HG02642 (cell line): Measurements from ENCODE around the gene FAM20B.

Experiments
- ATAC-seq: cut with Tn5 transposase; IDR thresholded peaks from one replicate; pipeline ENCODE4 v1.9.1; 2021; ENCODE audit warnings: mild to moderate bottlenecking; ENCODE audit not compliant: unreplicated experiment, poor library complexity

The FAM20B gene

DNA sequence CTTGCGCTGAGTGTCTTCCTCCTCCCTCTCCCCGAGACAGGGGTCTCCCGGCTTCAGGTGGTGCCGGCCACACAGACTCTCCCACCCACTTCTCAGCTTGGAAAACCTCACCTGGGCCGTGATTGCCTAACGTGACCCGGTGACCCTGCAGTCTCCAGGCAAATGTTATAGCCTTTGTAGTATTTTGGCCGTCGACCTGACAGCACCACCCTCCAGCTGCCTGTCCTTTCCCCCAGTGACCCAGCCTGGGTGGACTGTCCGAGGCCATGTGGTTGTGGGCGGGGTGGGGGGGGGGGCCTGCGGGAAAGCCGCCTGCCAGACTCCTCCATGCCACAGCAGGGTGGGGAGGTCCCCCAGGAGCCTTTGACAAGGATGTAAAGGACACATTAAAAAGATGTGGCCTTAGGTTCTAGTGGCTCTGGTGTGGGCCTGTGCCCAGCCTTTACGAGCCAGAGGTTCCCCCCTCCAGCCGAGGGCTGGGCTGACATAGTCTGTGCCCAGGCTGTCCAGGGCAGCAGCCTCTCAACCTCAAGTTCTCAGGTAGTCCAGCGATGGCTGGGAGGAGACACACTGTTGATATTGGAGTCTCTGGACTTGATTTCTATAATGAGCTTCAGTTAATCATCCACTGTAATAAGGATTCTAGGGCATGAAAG lies 64.3 kb downstream of the FAM20B start:
- ATAC-seq, result no peak

DNA sequence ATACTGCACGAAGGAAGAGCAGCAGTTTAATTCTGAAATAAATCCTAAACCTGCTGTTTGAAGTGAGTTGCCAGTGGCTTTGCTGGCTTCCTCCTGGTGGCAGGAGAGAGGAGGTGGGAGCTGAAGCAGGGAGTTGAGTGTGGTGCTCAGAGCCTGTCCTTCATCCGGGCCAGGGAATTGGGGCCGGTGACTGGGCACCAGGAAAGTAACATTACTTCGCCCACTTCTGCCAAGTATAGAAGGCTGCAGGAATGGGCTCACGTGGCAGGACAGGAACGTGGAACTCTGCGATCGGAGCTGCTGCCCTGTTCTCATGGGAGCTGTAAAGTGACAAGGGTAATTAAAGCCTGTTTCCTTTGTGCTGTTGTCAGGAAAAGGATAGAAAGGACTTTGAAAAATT lies 64.8 kb downstream of the FAM20B start:
- no peak for ATAC-seq

DNA sequence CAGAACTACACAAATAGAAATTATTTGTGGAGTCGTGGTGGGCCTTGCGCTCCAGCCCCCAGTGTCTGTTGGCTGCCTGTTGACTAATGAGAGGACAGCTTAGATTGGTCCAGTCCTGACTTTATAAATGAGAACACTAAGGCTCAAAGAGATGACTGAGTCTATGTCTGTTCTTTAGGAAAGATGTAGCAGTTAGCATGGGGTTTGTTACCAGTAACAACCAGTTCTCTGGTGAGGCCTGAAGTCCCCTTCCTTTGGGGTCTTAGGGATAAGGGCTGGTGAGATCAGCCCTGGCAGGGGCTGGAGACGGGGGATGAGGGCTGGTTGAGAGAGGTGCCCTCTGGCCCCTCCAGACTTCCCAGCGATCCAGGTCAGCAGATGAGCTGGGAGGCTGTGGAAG lies 65.2 kb downstream of the FAM20B start:
- no peak for ATAC-seq

DNA sequence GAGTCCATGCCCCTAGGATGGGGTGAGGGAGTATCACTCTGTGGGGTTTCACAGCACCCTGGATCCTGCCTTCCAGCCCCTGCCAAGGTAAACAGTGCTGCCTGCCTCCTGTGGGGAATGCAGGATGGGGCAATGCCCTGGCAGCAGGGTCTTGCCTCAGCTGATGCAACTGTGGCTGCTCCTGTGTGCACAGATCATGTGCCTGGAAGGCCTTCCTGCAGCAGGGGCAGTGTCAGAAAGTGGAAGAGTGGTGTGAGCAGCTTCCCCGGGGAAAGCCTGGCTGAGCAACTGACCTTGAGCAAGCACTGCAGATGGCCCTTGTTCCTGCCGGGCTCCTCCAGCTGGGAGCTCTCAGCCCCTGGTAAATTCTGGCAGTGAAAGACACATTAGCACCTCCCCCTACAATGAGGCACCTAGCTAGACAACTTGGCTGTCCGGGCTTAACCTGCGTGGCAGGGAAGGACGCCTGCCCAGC lies 66.0 kb downstream of the FAM20B start:
- no peak for ATAC-seq

DNA sequence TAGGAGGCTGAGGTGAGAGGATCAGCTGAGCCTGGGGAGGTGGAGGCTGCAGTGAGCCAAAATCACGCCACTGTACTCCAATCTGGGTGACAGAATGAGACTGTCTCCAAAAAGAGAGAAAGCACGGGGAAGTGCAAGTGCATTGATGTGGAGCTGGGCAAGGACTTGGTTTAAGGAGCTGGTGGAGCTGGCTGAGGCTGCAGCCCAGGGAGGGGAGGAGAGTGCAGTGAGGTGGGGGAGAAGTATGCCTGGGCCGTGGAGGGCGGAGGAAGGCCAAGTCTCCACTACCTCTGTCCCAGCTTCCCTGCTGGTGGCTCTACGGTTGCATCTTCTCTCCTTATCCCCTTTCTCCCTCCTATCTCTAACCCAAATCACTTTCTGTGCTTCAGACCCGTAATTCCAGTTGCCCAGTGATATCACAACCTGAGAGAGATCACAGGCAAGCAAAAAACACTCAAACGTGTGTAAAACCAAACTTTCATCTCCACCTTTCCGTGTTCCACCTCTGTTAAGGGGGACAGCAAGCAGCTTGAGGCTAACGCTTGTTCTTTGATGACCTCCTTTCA lies 67.3 kb downstream of the FAM20B start:
- ATAC-seq, result no peak

DNA sequence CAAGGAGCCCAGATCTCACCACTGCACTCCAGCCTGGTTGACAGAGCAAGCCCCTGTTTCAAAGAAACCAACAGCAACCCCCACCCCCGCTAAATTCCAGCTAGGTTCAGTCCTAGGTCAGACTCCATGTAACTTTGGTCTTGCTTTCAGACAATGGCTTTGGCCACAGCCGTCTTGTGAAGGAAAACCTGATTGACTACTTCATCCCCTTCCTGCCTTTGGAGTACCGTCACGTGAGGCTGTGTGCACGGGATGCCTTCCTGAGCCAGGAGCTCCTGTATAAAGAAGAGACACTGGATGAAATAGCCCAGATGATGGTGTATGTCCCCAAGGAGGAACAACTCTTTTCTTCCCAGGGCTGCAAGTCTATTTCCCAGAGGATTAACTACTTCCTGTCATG lies 69.1 kb downstream of the FAM20B start:
- no peak for ATAC-seq

DNA sequence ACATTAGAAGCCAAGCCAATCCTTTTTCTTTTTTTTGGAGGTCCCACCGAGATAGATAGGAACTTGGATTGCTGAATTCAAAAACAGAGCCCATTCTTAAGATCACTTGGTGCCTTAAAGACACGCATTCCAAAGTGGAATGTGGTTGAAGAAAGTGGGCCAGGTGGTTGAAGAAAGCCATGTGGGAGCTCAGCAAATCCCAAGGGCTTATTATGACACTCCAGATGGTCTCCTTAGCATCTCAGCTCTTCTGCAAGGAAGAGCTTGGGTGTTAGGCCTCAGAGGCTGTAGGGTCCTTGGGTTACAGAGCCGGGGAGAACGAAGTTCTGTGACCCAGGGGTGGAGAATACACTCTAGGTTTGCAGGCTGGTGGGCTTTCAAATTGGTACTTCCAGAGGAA lies 69.7 kb downstream of the FAM20B start:
- no peak for ATAC-seq

DNA sequence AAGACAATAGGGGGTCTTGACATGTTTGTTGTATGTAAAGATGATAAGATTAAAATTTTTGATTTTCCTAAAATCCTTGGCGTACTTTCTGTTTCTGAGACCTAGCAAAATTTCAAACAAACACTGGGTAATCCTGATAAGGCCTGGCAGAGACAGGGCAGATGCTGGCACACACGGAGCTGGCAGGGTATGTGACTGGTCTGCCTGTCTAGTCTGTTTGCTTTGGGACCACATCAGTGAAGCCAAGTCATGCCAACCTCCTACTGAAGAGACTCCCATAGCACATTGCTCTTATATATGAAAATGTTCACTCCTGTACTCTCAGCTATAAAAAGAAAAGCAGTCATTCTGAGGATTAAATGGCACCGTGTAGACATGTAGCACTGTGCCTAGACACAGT lies 70.2 kb downstream of the FAM20B start:
- ATAC-seq, result no peak

DNA sequence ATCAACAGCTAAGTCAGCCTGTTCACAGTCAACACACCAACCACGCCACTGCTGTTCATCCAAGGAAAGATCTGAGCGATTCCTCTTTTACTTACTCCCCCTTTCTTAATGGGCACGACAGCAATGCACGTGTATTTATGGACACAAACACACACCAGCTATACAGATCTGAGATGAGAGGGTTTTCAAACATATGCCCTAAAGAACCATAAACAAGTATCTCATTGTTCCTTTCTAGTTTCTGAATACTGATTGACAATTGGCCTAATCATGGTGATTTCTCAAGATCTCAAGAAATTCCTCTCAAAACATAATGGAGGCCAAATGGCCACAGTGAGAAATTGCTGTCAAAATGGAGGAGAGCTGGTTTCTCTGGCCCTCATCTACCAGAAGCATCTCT lies 74.2 kb downstream of the FAM20B start:
- no peak for ATAC-seq

DNA sequence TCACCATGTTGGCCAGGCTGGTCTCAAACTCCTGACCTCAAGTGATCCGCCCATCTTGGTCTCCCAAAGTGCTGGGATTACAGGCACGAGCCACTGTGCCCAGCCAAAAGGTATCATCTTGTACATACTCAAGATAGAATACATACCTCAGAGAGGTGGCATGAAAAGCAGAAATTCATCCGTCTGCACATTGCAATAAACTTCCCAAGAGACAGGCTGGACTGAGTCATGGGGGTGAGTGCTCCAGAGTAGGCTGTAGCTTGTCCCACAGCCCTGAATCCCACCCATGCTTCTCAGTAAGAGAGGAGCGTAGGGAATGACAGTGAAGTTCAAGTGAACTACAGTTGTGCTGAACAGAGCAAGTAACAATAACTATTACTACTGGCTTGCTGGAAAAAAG lies 75.9 kb downstream of the FAM20B start:
- no peak for ATAC-seq

DNA sequence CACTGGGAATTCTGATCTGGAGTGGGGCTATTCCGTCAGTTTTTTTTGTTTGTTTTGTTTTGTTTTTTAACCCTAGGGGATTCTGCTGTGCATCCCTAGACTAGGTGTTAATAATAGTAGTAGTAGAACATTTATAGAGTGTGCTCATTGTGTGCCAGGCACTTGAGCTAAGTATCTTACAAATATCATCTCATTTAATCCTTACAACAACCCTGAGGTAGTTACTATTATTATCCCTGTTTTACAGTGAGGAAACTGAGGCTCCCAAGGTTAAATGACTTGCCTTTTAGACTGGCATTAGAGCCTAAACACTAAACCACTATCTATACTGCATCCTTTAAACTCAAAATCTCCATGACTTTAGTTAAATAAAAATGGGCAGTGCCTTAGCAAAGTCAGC lies 78.3 kb downstream of the FAM20B start:
- no peak for ATAC-seq

DNA sequence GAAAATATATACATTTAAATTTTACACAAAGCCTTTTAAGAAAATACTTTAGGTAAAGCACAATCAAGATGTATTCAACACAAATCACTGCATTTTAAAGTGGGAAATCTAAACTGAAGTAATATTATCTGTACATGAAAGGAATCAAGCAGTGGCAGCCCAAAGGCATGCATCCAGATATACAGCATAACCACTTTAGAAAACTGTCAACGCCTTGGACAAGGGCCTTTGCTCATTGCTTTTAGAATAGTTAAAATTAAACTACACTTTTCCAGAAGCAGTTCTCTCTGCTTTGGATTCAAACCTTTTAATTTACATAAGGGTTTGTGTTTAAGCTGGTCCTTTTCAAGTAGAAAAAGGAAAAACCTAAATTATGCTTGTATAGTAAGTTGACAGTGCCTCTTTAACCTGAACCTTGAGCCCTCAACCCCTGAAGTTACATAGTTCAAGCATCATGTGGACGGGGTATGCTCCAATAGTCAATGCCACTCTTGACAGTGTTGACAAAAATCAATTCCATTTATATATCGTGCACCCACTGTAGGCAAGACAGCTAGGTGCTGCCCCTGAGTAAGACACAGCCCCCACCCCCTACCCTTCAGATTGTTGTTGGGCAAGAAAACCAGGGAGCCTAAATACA lies 79.0 kb downstream of the FAM20B start:
- ATAC-seq, result no peak

DNA sequence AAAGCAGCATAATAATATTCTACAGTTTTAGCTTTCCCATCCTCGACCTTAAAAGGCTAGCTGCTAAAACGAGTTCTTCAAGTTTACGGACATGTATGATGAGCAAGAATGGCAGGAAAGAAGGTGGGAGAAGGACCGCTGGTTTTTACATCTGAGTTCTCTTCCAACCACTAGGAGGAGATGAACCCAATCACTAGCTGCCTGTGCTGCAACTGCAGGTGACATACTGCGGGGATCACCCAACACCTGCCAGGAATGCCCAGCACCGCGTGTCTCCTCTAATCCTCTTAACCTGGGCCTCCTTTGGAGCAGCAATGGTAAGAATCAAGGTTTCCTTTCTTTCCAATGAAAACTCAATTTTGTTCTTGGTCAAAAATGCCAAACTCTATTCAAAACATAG lies 79.7 kb downstream of the FAM20B start:
- no peak for ATAC-seq

DNA sequence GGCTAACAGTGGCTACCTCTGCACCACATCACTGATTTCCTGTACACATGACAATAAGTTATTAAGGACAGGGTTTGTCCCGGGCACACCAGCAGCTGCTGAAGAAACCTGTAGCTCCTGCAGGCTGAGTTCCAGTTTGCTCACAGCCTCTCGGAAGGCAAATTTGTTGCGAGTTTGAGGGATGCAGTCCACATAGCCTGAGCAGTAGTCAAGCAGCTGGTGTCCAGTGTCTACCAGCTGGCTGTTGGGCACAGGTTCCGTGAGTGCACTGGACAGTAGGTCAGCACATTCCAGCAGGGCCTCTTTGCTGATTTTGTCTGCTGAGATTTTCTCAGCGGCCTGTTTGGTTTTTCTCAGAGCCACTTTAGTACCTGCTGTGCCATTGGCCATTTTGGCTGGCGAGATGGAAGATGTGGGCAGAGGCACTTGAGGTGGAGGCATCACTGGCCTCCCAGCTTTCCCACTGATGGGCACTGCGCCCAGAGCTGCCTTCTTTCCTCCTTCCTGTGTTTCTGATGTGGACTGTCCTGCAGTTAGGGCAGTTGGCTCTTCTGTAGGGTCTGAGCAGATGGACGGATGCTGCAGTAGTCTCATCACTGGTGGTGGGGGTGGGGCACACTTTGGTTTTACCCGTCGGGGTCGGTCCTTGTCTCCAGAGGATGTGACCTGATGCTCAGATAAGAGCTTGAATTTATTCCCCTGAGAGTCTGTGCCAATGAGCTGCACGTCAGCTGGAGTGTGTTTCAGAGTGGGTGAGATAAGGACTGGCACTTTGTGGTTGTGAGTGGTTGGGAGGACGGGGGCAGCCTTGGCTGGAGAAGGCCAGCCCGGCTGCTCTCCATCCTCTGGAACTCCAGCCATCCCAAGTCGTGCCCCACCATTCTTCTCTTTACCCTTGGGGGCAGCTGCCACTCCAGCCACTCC lies 82.3 kb downstream of the FAM20B start:
- no peak for ATAC-seq

DNA sequence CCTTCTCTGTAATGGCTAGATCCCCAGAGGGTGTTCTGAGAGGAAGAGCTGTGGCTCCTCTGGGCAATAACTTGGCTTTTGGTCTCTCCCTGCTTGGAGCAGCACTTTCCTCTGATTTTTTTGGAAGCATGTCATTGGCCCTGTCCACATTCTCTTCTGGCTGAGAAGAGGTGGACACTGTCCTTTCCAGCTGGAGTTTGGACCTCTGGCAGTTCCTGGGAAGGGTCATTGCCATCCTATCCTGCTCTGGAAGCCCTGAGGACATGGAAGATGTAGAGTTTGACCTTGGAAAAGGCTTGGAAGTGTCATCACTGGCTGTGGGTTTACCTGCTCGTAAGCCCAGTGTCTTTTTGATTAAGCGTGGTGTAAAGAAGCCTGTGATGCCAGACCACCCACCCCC lies 83.0 kb downstream of the FAM20B start:
- ATAC-seq, result no peak

DNA sequence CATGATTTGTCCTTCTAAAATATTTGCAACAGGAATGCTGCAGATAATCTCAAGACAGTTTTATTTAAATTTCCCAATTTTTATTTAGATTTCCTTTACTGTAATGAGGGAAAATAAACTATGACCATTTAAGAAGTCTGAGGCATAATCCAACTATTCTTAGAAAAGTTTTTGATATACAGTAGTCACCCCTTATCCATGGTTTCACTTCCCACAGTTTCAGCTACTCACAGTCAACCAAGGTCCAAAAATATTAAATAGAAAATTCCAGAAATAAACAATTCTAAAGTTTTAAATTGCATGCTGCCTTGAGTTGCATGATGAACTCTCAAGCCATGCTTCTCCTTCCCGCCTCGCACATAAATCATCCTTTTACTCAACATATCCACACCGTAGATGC lies 89.5 kb downstream of the FAM20B start:
- ATAC-seq, result no peak

DNA sequence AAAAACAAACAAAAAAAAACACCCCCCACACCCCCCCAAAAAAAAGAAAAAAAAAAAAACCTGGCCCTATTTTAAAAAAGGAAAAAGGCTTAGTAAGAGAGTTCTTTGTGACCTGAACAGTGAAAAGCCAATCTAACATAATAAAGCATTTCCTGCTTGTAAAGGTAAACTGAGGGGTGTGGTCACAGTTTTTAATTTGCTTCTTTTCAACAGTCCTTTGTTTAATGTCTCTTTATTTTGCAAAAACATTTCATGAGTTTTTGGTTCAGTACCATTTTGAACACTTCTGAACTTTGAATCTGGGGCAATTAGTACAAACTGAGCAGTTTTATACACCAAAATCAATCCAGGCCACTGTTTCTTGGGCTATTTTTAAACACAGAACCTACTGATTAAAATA lies 93.8 kb downstream of the FAM20B start:
- ATAC-seq, result no peak

DNA sequence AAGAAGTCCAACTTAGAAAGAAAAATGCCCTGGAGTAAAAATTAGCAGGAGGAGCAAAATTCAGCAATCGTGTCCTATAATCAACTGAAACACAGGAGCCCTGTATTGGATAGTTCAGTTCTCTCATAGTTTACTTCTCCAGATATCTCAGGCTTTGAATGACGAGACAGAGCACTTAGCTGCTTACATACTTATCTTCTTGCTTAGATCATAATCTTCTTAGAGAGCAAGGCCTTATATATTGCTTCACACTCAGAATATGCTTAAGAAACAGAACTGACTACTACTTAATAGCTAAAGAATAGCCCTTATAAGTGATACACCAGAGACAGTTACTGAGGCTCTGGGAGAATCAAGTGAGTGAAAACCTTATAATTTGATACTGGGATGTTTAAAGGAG lies 95.0 kb downstream of the FAM20B start:
- no peak for ATAC-seq

DNA sequence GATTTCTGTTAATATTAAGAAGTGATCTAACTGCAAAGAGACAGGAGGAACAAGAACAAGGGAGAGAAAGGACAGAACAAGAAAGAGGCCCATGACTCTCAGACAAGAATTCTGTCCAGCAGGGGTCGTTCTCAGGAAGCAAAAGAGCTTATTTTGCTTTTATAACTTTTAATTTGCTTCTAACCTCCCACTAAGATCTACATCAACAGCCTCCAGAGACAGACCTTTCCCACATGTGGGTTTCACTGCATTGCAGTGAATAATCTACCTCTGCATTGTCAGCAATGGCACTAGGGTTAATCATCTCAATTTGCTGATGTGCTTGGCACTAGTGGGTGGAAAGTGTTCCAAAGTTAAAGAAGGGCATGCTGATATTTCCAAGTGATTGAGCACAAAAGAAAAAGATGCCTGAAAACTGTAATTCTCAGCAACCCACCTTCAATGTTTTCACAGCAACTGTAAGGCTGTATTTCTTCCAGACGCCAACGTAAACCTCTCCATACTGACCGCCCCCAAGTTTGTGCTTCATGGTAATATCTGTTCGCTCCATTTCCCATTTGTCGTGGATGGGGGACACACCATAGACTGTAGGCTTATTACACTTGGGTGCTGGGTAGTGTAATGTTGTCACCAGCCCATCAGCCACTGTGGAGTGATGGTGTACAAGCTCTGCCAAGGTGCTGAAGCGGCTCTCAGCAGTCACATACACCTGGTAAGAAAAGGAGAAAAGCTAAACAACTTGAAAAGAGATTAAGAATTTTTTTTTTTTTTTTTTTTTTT lies 95.7 kb downstream of the FAM20B start:
- ATAC-seq, result no peak

DNA sequence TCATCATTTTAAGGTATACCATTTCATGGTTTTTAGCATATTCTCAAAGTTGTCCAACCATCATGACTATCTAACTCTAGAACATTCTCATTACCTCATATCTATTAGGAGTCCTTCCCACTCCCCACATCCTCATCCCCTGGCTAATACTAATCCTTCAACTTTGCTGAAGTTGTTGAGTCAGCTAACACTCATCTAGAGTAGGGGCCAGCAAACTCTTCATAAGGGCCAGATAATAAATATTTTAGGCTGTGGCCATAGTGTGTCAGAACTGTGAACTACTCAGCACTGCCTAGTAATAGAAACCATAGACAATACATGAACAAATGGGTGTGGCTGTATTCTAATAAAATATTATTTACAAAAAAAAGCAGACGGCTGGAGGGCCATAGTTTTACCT lies 99.2 kb downstream of the FAM20B start:
- ATAC-seq, result no peak
